HCT116 (cell line): ENCODE data around the gene RBFOX2.

Source experiments
- POLR2A ChIP-seq: IDR thresholded peaks from 2 replicates; pipeline ENCODE4 v1.7.0; 2011; ENCODE audit warnings: borderline replicate concordance; ENCODE audit not compliant: insufficient read depth, insufficient read length; ENCODE audit errors: extremely low read depth
- POLR2AphosphoS5 ChIP-seq: IDR thresholded peaks from 2 replicates; pipeline ENCODE4 v1.6.1; 2011; ENCODE audit warnings: mild to moderate bottlenecking, low read depth, low read length, moderate library complexity
- RAD21 ChIP-seq: IDR thresholded peaks from 2 replicates; pipeline ENCODE4 v1.6.1; 2012; ENCODE audit warnings: low read depth, mild to moderate bottlenecking
- YY1 ChIP-seq: IDR thresholded peaks from 2 replicates; pipeline ENCODE4 v1.6.1; 2011; ENCODE audit warnings: low read length, low read depth, moderate library complexity, mild to moderate bottlenecking; ENCODE audit not compliant: insufficient replicate concordance; ENCODE audit errors: extremely low read depth
- TF ChIP-seq, protein P1 (sequence below), 3 experiments: fragments of 200-600 bp in 1 of 3; sonication (generic) in 1 of 3; IDR thresholded peaks in 2 of 3; conservative IDR thresholded peaks in 1 of 3; 2 replicates each; pipeline ENCODE4 v1.5.1; 2012 to 2017; ENCODE audit warnings: low read depth in 2 of 3, low read length in 2 of 3, antibody characterized with exemption in 1 of 3, borderline replicate concordance in 1 of 3, control low read depth in 1 of 3, mild to moderate bottlenecking in 1 of 3, mixed read lengths in 1 of 3, mixed run types in 1 of 3, moderate library complexity in 1 of 3; ENCODE audit not compliant: insufficient read depth in 1 of 3

DNA sequence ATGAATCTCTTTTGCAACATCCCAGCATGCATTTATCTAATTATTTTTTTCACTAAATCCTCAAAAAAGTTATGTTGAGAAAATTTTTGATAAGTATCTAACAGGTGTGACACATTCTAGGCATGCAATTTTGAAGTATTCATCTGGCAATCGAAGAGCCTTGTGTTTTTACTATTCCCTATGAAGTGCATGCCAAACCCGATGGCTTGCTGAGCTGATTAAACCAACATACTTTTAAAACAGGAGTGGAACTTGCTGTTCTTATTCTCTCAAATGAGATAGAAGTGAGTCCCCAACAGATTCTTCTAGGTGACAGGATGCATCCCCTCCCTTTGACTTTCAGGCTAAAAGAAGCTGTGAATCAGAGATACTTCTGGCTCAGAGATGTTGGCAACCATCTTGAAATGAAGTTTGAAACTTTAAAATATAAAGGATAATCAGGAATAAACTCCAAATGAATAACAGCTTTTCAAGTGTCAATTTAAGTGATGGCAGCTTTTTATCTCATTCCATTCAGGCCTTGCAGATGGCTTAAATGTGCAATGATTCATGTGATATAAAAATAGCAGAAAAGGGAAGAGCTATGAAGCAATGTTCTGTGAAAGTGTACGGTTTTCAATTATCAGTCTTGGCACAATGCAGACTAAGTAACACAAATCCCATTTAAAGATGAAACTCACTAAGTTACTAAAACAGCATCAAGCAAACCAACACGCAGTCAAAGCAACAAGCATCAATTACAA lies 243.3 kb downstream of the RBFOX2 start:
- TF ChIP-seq YY1 (no peak), POLR2A (no peak), POLR2AphosphoS5 (no peak), RAD21 (no peak)
- TF ChIP-seq, protein P1, sequence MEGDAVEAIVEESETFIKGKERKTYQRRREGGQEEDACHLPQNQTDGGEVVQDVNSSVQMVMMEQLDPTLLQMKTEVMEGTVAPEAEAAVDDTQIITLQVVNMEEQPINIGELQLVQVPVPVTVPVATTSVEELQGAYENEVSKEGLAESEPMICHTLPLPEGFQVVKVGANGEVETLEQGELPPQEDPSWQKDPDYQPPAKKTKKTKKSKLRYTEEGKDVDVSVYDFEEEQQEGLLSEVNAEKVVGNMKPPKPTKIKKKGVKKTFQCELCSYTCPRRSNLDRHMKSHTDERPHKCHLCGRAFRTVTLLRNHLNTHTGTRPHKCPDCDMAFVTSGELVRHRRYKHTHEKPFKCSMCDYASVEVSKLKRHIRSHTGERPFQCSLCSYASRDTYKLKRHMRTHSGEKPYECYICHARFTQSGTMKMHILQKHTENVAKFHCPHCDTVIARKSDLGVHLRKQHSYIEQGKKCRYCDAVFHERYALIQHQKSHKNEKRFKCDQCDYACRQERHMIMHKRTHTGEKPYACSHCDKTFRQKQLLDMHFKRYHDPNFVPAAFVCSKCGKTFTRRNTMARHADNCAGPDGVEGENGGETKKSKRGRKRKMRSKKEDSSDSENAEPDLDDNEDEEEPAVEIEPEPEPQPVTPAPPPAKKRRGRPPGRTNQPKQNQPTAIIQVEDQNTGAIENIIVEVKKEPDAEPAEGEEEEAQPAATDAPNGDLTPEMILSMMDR (IDR thresholded peaks at IDR 0.05 in 2 of 3, conservative IDR thresholded peaks at IDR 0.05 in 1 of 3; ENCODE audit: borderline replicate concordance in 1 of 3, insufficient read depth in 1 of 3, low read depth in 2 of 3, low read length in 2 of 3), result no peak
